Measurements from ENCODE around the gene RXFP2.

GRCh38 chr13:31775148-31775547 lies 35.8 kb downstream of the RXFP2 start:
- TF ChIP-seq POLR2A (IDR thresholded peaks at IDR 0.05) (no peak), CTCF (IDR thresholded peaks at IDR 0.05 in 8 of 11, conservative IDR thresholded peaks at IDR 0.05 in 3 of 11) (no peak)

All from spleen (tissue), 7 donors.